Central memory CD8-positive, alpha-beta T cell (primary cell): ENCODE data around the gene S100A7.
A peak's percentile ranks its signal among the peaks of the same experiment; 100 is the strongest.

Experiments
- ATAC-seq: fragments of 150-1000 bp; cut with Tn5 transposase; replicated peaks from 2 replicates; pipeline ENCODE4 v1.10.0; 2022; ENCODE audit warnings: mild to moderate bottlenecking, moderate FRiP score, moderate number of reproducible peaks; ENCODE audit not compliant: poor library complexity, severe bottlenecking; ENCODE audit errors: extremely low read depth
- DNase-seq, 2 donors: peaks; one replicate each; pipeline ENCODE4 v3.0.0; 2021; ENCODE audit warnings: low spot score in 2 of 2
- H3K27ac Mint-ChIP-seq: one replicate; pipeline ENCODE4 v1.8.0; 2022; ENCODE audit warnings: low read depth, mild to moderate bottlenecking, moderate library complexity, mixed read lengths
- H3K27me3 Mint-ChIP-seq: one replicate; pipeline ENCODE4 v1.8.0; 2022; ENCODE audit warnings: mixed read lengths
- H3K36me3 Mint-ChIP-seq: one replicate; pipeline ENCODE4 v1.8.0; 2022; ENCODE audit warnings: mild to moderate bottlenecking, moderate library complexity, mixed read lengths; ENCODE audit not compliant: insufficient read depth
- H3K4me1 Mint-ChIP-seq: one replicate; pipeline ENCODE4 v1.8.0; 2022; ENCODE audit warnings: mixed read lengths
- H3K4me3 Mint-ChIP-seq: one replicate; pipeline ENCODE4 v1.8.0; 2022; ENCODE audit warnings: mild to moderate bottlenecking, moderate library complexity, mixed read lengths
- H3K9me3 Mint-ChIP-seq: one replicate; pipeline ENCODE4 v1.8.0; 2022; ENCODE audit warnings: mixed read lengths

Gene S100A7

DNA sequence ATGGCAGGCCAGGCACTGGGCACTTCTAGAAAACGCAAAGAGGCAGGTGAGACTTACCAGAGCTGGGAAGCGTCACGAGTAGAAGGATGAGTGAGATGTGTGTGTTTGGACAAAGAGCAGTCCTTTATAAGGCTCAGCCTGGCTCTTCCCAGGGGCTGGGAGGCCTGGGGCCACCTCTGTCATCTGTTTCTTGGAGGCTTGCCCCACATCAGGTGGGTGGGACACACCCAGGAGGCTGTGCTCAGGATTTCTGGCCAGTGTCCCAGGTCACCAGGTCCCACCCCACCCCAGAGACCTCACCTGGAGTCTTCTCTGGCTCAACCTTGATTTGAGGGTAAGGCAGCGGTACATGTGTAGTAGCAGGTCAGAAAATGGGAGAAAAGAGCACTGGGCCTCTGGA, at the start of gene S100A7:
S100A7 (minus strand) TSS at position 101 of the 400 bp plus-strand sequence. CDS start 1,638 bp downstream, outside the sequence.
- no peak within 1 kb of the TSS for H3K4me3 Mint-ChIP-seq
- peaks cover 73% of the 10 kb centered on the region for H3K27me3 Mint-ChIP-seq
- no peak within 1 kb of the TSS for H3K27ac Mint-ChIP-seq
- H3K9me3 Mint-ChIP-seq: no peaks in the 10 kb centered on the region
- ATAC-seq: no peak
- H3K4me1 Mint-ChIP-seq: no peaks in the 10 kb centered on the region
- H3K36me3 Mint-ChIP-seq: no peaks in the 10 kb centered on the region
- DNase-seq: no peak

DNA sequence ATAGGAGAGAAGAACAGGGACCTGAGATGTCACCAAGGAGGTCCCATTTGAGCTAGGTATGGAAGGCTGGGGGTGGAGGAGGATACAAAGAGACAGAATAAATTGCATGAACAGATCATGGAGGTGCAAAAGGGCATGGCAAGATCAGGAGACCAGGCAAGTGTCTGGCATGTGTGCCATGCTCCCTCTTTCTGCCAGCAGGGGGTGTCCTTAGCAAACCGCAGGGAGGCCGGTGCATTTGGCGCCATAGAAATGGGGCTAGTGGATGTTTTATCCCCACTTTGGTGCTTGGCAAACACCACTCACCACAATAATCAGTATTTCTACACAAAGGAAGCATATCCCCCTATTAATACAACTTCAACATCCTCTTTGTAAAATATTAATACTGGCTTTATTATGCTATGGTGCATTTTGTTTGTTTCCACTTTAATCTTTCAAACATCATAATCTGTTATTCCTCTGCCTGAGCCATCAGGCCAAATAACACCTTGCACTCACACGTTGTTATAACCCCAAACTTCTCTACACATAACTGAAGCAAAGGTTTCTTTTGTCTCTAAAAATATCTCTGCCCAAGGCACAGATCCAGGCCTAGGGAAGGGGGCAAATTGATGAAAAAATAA, 49.4 kb upstream of the S100A7 start:
- H3K4me3 Mint-ChIP-seq: no peak overlapping the region
- DNase-seq (peak; percentile 24 to 47), ATAC-seq (no peak)
- peaks cover 7% of the 10 kb centered on the region for H3K4me1 Mint-ChIP-seq
- H3K27me3 Mint-ChIP-seq: no peaks in the 10 kb centered on the region
- H3K9me3 Mint-ChIP-seq: no peaks in the 10 kb centered on the region
- H3K36me3 Mint-ChIP-seq: no peaks in the 10 kb centered on the region
- H3K27ac Mint-ChIP-seq: no peak overlapping the region

DNA sequence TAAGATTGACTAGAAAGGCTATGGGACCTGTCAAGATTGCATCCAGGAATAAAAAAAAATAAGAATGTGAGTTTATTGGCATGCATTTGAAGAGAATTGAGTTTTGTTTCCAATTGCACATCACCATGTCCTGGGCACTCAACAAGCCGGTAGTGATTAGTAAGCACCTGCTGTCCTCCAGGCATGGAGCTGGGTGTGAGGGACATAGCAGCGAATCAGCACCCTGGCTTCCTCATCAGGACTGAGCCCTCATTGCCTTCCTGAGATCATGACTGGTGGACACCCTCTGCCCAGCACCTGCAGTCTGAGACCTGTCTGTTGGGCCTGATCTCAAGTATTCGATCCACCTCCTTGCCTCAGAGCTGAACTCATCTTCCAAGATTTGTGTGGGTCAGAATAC, 48.6 kb upstream of the S100A7 start:
- no peak overlapping the region for H3K27ac Mint-ChIP-seq
- ATAC-seq (no peak), DNase-seq (no peak)
- H3K4me3 Mint-ChIP-seq: no peak overlapping the region
- H3K9me3 Mint-ChIP-seq: no peaks in the 10 kb centered on the region
- H3K27me3 Mint-ChIP-seq: no peaks in the 10 kb centered on the region
- no peaks in the 10 kb centered on the region for H3K36me3 Mint-ChIP-seq
- H3K4me1 Mint-ChIP-seq: peaks cover 7% of the 10 kb centered on the region

DNA sequence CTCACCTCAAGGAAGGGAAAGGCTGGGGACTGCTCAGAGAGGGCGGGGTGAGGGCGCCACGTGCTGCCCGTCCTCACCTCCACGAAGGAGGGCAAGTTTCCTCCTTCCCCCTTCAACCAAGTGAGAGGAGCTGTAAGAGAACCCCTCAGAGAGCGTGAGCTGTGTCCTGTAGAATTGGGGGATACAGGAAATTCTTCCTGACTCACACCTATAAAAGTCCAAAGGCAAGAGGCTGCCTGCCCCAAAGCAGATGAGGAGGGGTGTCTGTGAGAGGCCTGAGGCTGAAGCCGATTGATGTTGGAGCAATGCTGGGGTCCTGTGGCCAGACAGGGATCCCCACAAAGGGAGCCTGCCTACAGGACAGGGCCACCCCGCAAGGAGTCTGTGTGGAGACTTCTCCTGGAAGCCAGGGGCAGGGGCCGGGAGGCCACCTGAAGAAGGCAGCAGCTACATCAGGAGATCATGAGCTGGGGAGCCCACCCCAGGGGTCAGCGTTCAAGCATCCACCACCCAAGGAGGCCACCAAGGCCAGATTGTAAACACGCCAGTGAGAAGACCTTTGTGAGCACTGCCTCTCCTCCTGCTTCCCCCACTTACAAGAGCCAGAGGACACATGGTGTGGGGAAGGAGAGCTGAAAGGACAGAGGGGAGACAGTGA, 47.6 kb upstream of the S100A7 start:
- ATAC-seq (no peak), DNase-seq (no peak)
- no peaks in the 10 kb centered on the region for H3K9me3 Mint-ChIP-seq
- no peaks in the 10 kb centered on the region for H3K36me3 Mint-ChIP-seq
- H3K27ac Mint-ChIP-seq: no peak overlapping the region
- no peaks in the 10 kb centered on the region for H3K27me3 Mint-ChIP-seq
- no peak overlapping the region for H3K4me3 Mint-ChIP-seq
- H3K4me1 Mint-ChIP-seq: peaks cover 7% of the 10 kb centered on the region

DNA sequence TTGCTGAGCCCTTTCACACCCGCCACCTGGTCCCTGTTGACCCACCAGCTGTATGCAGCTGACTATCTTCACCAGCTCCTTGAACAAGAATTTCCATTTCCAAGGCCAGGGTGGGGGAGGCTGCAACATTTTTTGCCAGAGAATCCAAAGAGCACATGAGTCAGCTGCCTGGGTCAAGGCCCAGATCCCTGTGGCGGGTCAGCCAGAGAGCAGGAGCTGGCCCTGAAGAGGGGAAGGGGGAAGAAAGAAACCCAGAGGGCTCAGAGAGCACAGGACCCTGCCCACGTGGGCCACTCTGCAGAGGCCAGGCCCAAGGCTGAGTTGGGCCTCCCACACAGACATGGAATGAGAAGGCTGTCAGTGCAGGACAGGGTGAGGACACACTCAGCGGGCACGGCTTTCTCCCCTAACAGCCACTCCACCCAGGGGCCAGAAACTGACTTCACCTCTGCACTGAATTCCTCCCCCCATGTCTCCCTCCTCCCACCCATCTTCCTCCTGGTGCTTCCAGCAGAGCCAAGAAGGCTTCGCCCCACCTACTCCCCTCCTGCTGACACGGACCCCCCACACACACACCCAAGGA, 46.5 kb upstream of the S100A7 start:
- Mint-ChIP-seq H3K36me3 (no peaks in the 10 kb centered on the region), H3K4me3 (no peak overlapping the region), H3K4me1 (peaks cover 7% of the 10 kb centered on the region), H3K27ac (no peak overlapping the region), H3K27me3 (no peaks in the 10 kb centered on the region), H3K9me3 (no peaks in the 10 kb centered on the region)
- ATAC-seq (no peak), DNase-seq (no peak)

DNA sequence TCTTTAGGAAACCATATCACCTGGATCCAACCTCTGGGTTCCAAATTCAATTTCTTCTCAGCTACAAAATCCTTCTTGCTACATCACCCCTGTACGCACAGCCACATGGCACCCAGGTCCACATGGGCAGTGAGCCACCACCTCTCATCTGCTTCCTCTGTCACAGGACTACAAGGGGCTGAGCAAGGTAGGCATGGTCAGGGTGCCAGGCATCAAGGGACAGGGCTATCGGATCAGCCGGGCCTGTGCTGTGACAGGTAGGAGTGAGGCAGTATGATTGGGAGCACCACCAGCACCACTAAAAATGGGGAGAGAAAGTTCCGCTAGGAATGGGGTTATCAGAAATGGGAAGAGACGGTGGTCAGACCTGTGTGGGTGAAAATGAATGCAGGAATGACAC, 45.9 kb upstream of the S100A7 start:
- DNase-seq: no peak
- no peaks in the 10 kb centered on the region for H3K9me3 Mint-ChIP-seq
- H3K4me3 Mint-ChIP-seq: no peak overlapping the region
- no peak for ATAC-seq
- peaks cover under 1% of the 10 kb centered on the region for H3K27me3 Mint-ChIP-seq
- H3K36me3 Mint-ChIP-seq: no peaks in the 10 kb centered on the region
- no peak overlapping the region for H3K27ac Mint-ChIP-seq
- peaks cover 7% of the 10 kb centered on the region for H3K4me1 Mint-ChIP-seq

DNA sequence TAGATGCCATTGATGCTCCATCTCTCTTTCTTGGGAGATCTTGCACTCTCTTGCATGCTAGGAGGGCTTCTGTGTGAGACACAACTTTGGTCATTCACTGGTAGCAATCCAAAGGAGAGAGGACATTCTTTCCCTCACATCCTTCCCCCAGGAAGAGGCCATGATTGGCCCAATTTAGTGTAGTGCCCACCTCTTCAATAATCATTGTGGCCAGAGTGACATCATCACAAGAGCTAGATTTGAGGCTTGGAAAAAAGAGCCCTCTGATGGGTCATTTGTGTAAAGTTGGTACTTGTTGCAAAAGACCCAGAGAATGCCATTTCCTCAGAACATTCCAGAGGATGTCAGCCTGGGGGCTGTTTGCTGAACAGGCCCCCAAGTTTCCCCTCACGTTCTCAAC, 45.1 kb upstream of the S100A7 start:
- peaks cover 9% of the 10 kb centered on the region for H3K27me3 Mint-ChIP-seq
- no peak overlapping the region for H3K27ac Mint-ChIP-seq
- peaks cover under 1% of the 10 kb centered on the region for H3K4me1 Mint-ChIP-seq
- no peaks in the 10 kb centered on the region for H3K9me3 Mint-ChIP-seq
- no peak overlapping the region for H3K4me3 Mint-ChIP-seq
- H3K36me3 Mint-ChIP-seq: no peaks in the 10 kb centered on the region
- ATAC-seq (no peak), DNase-seq (no peak)

DNA sequence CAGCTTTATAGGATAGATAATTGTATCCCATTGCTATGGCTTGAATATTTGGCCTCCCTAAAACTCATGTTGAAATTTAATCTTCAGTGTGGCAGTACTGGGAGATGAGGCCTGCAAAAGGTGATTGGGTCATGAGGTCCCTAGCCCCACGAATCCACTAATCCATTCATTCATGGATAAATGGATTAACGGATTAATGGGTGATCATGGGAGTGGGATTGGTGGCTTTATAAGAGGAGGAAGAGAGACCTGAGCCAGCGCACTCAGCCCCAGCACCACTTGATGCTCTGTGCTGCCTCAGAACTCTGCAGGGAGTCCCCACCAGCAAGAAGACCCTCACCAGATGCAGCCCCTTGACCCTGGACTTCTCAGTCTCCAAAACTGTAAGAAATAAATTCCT, 43.3 kb upstream of the S100A7 start:
- Mint-ChIP-seq H3K9me3 (no peaks in the 10 kb centered on the region), H3K4me1 (no peaks in the 10 kb centered on the region), H3K27me3 (peaks cover 27% of the 10 kb centered on the region), H3K36me3 (no peaks in the 10 kb centered on the region), H3K27ac (no peak overlapping the region), H3K4me3 (no peak overlapping the region)
- ATAC-seq (no peak), DNase-seq (no peak)

DNA sequence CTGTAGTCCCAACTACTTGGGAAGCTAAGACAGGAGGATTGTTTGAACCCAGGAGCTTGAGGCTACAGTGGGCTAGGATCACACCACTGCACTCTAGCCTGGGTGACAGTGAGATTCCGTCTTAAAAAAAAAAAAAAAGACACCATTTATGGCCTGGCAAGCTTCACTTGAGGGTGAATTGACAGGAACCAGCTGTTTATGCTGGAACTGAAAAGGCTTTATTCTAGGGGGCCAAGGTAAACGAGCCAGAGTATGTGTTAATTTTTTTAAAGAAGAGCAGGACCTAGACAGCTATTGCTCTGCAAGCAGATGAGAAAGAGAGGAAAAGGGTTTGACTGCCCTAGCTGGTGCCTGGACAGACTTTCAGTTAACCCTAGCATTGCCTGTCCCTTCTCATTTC, 38.3 kb upstream of the S100A7 start:
- no peaks in the 10 kb centered on the region for H3K4me1 Mint-ChIP-seq
- H3K27ac Mint-ChIP-seq: no peak overlapping the region
- no peak overlapping the region for H3K4me3 Mint-ChIP-seq
- no peak for DNase-seq
- H3K9me3 Mint-ChIP-seq: no peaks in the 10 kb centered on the region
- no peak for ATAC-seq
- H3K36me3 Mint-ChIP-seq: no peaks in the 10 kb centered on the region
- peaks cover 60% of the 10 kb centered on the region for H3K27me3 Mint-ChIP-seq

DNA sequence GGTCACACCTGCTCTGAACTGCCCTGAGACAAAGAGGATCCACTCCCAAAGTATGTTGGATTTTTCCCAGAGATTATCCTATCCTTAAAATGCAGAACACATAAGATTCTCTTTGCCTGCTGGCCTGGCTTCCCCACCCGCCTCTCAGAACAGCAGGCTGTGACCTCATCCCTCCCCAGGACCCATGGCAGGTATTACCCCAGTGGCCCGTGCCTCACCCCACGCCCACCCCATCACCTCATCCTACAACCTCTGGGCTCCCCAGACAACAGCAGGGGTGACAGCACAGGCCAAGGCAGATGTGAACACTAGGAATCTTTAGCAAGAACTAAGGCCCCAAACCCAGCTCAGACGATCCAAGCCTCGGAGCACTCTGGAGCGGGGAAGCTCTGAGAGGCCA, 35.1 kb upstream of the S100A7 start:
- ATAC-seq (no peak), DNase-seq (no peak)
- Mint-ChIP-seq H3K27ac (no peak overlapping the region), H3K9me3 (no peaks in the 10 kb centered on the region), H3K36me3 (no peaks in the 10 kb centered on the region), H3K4me3 (no peak overlapping the region), H3K4me1 (no peaks in the 10 kb centered on the region), H3K27me3 (peaks cover 68% of the 10 kb centered on the region)

DNA sequence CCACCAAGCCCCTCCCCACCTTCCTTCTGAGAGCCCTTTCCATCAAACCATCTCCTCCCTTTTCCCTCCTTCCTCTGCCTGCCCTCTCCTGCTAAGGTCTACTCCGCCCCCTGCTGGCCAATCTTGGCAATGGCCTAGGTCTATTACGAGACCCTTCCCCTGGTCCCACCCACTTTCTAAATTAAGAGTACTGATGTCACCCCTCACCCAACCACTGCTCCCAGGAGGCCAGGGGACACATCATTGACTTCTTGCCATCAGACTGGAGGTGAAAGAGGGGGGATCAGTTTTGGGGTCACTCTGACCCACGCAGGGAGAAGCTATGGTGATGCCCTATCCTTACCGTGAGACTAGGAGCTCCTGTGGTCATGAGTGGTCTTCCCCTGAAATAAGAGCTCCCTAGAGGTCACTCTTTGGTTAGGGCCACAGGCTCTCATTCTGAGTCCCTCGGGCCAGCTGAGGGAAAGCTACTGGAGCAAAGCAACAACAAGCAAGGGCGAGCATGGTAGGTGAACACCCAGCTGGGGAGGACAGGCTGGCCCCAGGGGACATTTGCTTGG, 34.6 kb upstream of the S100A7 start:
- ATAC-seq: no peak
- DNase-seq: peak; percentile 39 to 63
- Mint-ChIP-seq H3K9me3 (no peaks in the 10 kb centered on the region), H3K4me1 (no peaks in the 10 kb centered on the region), H3K4me3 (no peak overlapping the region), H3K36me3 (no peaks in the 10 kb centered on the region), H3K27ac (no peak overlapping the region), H3K27me3 (peaks cover 66% of the 10 kb centered on the region)

DNA sequence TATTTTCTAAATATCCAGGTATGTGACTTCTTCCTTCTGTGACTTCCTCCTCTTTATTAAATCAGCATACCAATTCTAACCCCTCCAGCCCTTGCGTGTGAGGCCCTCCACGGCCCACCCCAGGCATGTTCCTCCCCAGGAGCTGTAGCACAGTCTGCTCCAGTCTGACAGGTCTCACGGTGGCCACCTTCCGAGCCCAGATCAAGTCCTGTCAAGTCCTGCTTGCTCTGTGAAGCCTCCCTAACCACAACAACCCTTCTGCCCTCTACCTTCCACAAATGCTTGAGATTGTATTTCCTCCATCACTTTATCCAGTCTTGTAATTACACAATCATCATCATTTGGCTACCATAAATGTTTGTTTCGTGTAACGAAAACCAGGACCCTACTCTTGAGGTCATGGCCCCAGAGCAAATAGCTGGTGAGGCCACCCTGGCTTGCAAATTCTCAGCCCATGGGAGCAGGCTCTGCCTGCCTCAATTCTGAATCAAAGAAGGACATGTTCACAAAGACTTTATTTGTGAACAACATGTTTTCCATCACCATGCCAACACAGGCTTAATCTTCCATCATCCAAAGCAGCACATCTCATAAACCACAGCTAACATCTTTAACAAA, 33.0 kb upstream of the S100A7 start:
- no peak overlapping the region for H3K27ac Mint-ChIP-seq

More for the DNA sequence above, 33.0 kb upstream of the S100A7 start:
- no peaks in the 10 kb centered on the region for H3K4me1 Mint-ChIP-seq
- peaks cover 59% of the 10 kb centered on the region for H3K27me3 Mint-ChIP-seq
- ATAC-seq (no peak), DNase-seq (no peak)
- no peaks in the 10 kb centered on the region for H3K9me3 Mint-ChIP-seq
- H3K4me3 Mint-ChIP-seq: no peak overlapping the region
- no peaks in the 10 kb centered on the region for H3K36me3 Mint-ChIP-seq
